NCI-H1930 (cell line): ENCODE results near the gene STK24.
"Not testable (repeated sequence)": the region's sequence is repeated elsewhere in the genome, so short reads cannot be mapped to it uniquely, and the experiment has no call there.

ENCODE experiments used
- DNase-seq, 2 experiments: peaks; one replicate each; lab custom pipeline; 2025; lab: John Stamatoyannopoulos, UW

The STK24 gene

GRCh38 chr13:98582947-98583346 lies 6.0 kb upstream of the STK24 start:
- DNase-seq, result no peak

GRCh38 chr13:98581971-98582702 lies 5.2 kb upstream of the STK24 start:
- DNase-seq, result no peak

DNA sequence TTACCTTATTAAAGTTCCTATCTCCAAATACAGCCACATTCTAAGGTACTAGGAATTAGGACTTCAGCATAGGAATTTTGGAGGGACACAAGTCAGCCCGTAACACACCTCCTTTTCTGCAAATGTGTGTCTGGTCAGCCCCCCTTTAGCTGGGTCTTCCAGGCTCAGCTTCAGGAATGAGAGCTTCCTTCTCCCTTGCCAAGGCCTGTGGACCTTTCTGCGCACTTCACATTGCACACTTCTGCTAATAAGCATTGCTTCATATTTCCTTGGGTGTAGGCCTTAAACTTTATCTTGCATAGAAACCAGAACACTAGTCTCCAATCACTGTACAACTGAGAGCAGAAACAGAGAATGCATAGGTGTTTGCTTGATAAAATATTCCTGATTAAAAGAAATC lies 4.5 kb upstream of the STK24 start:
- DNase-seq, result no peak

DNA sequence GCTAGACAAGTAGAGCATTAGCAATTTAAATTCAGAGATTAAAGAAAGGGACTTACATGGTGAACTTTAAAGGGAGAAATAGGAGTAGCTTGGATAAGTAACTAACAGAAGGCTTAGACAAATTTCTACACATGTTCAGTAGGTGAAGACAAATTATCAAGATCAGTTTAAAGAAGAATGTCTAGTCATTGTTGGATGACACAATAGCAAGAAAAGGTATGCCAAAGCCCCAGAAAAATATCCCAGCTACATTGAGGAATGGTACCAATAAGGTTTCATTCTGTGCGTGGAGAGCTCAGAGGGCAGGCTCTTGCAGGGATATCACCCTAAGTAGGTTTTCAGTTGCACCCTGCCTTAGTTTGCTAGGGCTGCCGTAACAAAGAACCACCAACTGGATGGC lies 3.5 kb upstream of the STK24 start:
- DNase-seq, result no peak

GRCh38 chr13:98577836-98578285 lies 954 bp upstream of the STK24 start:
- DNase-seq, result no peak

DNA sequence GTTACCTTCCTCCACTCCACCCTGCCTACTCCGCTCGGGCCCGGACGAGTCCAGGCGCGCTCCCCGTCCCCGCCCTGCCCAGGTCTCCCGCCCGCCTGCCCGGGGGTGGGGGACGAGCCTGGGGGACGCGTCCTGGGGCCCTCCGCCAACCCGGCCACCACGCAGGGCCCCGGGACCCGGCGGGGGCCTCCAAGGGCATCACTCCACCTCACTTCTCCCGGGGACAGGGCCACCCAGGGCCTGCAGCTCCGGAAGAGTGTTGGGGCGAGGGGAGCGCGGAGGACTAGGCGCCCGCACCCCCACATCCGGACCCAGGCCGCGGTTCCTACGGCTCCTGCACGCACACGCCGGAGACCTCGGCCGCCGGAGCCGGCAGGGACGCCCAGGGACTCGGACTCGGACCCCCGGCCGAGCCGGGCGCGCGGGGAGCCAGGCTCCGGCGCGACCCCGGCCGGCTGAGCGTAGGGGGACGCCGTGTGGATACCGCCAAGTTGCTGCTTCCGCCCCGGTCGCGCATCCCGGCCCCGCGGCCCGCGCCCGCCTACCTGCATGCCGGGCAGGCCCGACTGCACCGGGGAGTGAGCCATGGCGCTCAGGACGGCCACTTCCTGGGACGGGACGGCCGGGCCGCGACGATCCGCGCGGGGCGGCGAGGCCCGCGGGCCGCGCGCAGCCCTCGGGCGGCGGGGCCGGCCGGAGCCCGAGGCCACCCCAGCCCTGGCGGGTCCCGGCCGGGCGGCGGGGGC lies 534 bp downstream of the STK24 start:
- no peak for DNase-seq

GRCh38 chr13:98575904-98576199 lies 1.1 kb downstream of the STK24 start:
- no peak for DNase-seq

DNA sequence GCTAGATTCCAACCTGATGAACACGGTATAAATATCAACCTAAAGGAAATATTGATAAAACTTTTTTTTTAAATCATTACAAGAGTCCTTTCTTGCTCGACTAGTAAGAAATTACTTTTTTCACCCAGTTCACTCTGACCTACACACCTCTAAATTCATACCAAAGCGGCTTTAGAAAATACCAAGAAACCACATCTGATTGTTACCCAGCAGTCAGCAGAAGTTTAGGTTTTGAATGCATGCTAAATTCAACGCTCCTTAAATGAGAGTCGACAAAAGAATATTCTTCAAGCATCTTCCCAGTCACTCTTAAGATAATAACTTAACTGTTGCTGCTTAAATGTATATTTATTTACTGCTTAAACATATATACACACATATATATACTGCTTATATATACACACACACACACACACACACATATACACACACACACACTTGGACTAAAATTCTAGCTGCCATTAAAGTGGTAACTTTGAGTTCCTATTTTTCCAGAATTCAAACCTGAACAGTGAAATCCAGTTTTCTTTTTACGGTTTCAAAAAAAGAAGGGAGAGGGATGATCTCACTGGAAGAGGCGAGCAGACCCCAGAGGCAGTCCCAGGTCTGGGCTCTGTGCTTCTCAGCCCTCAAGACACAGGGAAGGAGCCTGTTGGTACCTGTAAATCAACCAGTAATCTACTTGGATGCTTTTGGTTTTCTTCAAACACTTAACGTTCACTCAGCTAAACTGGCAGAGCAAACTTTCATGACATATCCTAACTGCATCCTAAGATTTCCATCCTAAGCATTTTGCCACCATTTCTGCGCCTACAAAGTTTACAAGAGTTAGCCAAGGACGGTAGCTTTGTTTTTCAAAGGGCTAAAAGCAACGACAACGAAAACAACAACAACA lies 1.7 kb downstream of the STK24 start:
- no peak for DNase-seq

DNA sequence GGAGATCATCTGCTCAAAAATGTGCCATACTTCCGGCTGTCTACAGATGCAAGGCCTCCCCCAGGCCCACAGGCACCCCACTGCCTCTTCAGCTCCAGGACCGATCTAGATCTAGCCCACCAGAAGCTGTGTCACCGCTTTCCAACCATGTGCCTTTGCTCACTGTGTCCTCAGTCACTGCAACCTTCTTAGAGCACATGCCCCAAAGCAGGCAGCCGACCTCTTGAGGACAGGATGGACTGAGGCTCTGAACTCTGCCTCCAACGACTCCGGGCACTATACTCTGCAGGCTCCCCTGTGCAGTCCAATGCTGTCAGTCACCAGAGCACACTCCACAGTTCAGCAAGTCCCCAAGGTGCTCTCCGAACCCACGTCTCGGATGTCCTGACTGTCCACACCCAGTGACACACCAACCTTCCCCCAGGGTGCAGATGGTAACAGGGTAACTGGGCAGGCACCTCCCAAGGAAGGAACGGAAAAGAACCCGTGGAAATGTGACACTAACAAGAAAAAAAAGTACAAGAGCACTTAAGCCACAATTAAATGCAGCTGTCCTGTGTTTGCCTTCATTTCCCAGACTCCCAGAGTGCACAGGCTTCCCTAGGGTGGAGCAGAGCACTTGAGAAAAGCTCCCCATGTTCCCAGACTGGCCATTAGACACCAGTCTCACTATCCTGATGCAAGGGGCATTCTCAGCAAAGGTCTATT lies 4.8 kb downstream of the STK24 start:
- no peak for DNase-seq

DNA sequence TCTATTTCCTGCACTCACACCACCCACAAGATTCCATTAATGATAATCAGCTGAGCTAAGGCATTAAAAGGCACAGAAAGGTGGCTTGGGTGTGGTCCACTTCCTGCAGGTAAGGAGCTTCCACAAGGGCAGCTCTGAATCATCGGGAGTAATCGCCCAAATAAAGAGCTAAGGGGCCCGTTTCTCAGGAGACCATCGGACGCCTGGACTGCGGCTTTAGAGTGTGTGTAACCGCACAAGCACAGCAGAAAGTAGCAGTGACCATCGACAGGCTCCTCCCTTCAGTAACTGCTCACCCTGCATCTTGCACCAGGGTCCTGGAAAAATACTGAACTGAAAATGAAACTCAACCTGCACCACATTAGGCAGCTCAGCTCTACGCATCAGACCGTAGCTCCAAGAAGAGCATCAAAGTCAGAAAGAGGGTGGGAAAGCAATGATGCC lies 6.0 kb downstream of the STK24 start:
- DNase-seq, result no peak

GRCh38 chr13:98569494-98570367 lies 7.2 kb downstream of the STK24 start:
- not testable (repeated sequence) for DNase-seq

- DNase-seq, result no peak
Observed at GRCh38 chr13:98568918-98569317, 8.0 kb downstream of the STK24 start.

GRCh38 chr13:98567140-98567539 lies 9.8 kb downstream of the STK24 start:
- no peak for DNase-seq

DNA sequence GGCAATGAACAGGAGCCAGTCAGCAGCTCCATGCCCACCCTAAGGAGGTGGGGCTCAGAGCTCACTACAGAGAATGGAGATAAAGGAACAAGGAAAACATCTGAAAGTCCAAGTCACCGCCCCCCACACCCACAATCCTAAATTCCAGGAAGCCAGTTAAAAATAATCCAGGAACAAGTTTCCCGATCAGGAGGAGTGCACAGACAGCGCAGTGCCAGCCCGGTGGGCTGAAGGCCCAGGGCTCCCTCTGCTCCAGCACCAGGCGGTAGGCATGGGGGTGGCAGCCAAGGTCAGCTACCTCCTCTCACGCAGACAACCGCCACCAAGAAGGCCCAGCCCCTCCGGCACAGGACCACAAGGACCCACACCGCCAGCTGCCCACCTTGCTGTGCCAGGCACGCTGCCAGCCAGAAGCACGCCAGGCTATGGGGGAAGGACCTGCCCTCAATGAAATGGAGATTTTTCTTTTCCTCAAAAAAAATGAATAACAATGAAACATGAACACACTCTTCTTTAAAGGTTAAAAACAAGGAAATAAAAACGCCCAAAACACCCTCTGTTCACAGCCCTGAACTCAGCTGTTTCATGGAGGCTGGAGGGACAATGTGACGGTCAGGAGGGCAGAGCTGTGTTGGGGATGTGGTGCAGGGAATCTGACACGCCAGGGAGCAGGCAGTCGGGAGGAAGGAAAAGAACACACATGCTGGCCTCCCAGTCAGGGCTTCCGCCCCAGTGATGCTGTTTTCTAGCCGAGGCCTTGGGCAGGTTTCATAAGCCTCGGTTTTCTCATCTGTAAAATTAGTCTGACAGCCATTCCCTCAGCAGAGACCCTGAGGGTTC lies 11.0 kb downstream of the STK24 start:
- no peak for DNase-seq

GRCh38 chr13:98564204-98564603 lies 12.7 kb downstream of the STK24 start:
- no peak for DNase-seq

DNA sequence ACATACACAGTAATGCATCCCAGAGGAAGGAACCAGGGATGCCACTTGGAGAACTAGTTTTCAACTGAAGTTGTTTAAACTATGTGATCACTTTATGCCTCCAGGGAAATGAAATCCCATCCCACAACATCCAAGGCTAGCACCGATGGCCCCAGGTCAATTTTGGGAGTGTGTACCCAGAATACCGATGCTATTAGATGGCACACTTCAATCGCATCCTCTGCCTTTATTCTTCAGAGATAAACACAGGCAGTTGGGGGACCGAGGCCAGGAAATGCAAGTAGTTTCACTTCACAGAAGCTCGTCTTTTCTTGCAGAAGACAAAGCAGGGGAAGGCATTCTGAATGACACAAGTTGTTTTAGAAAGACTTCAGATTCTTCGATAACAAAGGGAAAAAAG lies 13.8 kb downstream of the STK24 start:
- DNase-seq, result no peak

DNA sequence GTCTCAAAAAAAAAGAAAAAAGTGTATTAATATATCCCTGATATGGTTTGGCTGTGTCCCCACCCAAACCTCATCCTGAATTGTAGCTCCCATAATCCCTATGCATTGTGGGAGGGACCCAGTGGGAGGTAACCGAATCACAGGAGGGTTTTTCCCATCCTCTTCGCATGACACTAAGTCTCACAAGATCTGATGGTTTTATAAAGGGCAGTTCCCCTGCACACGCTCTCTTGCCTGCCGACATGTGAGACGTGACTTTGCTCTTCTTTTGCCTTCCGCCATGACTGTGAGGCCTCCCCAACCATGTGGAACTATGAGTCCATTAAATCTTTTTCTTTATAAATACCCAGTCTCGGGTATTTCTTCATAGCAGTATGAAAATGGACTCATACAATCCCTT lies 17.7 kb downstream of the STK24 start:
- no peak for DNase-seq

GRCh38 chr13:98557937-98558792 lies 18.7 kb downstream of the STK24 start:
- DNase-seq, result no peak

DNA sequence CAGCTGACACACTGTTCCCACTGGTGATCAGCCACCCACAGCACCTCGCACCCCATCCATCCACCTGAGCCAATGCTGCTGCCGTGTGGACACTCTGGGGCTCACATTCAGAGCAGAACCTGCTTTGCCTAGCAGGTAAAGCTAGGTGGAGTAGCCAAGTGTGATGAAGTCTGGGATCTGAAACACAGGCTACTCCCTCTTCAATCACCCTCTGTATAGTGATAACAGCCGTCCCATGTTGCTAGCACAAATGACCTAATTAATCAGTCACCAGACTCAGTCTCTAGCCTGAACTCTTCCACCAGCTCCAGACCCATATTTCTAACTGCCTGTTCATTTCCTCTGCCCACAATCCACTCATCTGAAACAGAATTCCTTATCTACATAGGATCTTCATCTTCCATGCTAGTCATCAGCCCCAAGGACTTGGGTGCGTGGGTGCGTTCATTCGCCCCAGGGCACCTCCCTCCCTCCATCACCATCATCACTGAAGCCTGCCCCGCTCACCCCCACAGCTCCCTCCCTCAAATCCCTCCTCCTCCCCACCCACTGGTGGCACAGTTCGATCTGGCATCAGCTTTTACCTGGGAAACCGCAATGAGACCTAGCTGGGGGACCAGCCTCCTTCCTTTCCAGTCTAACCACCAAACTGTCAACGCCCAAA lies 19.8 kb downstream of the STK24 start:
- DNase-seq, result no peak
